GM12801 (cell line): ENCODE data around the gene NEURL1.

Experiments used
- TF ChIP-seq, protein P1 (sequence below): IDR thresholded peaks from one replicate; pipeline ENCODE4 v1.5.1; 2011; ENCODE audit warnings: control low read depth; ENCODE audit not compliant: insufficient read length; ENCODE audit errors: extremely low read depth

Gene NEURL1

DNA sequence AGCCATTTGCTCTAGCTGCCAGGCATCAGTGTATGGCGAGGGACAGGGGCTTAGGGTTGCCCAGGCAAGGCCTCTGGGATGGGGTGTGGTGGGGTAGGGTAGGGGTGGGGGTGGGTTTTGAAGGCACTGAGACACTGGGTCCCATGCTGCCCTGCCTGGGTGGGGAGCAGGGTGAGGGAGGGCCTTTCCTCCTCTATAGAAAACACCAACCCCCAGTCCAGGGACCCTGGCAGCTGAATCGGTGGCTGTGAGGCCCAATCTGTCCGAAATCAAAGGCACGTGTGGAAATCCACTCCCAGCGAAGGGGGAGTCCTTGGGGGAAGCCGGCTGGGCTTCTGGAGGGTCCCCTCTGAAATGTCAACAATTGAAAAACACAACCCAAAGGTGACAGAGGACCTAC, 106.4 kb downstream of the NEURL1 start:
- TF ChIP-seq, protein P1, sequence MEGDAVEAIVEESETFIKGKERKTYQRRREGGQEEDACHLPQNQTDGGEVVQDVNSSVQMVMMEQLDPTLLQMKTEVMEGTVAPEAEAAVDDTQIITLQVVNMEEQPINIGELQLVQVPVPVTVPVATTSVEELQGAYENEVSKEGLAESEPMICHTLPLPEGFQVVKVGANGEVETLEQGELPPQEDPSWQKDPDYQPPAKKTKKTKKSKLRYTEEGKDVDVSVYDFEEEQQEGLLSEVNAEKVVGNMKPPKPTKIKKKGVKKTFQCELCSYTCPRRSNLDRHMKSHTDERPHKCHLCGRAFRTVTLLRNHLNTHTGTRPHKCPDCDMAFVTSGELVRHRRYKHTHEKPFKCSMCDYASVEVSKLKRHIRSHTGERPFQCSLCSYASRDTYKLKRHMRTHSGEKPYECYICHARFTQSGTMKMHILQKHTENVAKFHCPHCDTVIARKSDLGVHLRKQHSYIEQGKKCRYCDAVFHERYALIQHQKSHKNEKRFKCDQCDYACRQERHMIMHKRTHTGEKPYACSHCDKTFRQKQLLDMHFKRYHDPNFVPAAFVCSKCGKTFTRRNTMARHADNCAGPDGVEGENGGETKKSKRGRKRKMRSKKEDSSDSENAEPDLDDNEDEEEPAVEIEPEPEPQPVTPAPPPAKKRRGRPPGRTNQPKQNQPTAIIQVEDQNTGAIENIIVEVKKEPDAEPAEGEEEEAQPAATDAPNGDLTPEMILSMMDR, result no peak

DNA sequence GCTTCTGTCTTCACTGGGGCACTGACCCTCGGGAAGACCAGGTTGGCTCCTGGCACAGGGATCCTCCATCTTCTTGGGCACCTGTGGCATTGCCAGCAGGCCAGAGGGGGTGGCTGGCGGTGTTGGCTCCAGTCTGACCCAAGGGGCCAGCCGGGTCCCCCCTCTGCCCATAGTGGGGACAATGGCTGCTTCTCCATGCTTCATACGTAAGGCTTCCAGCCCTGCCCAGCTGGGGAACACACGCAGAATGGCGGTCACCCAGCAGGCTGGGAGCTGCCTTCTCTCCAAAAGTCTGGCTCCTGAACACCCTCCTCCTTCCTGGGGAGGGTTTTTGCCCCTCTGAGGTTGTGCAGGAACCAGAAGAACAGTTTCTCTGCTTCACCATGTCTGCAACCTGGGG, 106.8 kb downstream of the NEURL1 start:
- TF ChIP-seq, protein P1, result no peak

DNA sequence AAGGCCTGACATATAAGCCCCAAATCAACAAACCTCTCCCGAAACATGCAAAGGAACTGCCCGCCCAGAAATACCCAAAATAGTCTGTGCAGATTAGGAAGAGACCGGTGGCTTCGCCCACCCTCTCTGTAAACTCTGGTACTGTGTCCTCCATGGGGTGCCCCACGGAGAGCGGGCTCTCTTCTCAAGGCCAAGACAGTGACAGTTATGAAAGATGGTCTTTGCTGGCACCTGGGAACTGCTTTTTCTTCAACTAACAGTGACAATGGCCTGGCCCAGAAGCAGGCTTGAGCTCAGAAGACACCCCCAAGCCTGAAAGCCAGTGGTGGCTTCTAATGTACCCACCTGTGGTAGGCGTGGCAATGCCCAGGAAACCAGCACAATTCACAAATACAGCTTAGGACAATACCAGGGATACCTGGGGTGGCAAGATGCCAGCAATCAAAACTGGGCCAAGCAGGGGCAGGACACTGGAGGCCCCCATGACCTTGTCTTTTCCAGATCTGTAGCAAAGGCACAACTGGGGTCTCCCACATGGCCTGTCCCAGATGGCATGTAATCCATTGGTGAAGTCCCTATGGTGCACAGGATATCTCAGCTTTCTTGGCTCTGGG, 107.6 kb downstream of the NEURL1 start:
- TF ChIP-seq, protein P1, result no peak

DNA sequence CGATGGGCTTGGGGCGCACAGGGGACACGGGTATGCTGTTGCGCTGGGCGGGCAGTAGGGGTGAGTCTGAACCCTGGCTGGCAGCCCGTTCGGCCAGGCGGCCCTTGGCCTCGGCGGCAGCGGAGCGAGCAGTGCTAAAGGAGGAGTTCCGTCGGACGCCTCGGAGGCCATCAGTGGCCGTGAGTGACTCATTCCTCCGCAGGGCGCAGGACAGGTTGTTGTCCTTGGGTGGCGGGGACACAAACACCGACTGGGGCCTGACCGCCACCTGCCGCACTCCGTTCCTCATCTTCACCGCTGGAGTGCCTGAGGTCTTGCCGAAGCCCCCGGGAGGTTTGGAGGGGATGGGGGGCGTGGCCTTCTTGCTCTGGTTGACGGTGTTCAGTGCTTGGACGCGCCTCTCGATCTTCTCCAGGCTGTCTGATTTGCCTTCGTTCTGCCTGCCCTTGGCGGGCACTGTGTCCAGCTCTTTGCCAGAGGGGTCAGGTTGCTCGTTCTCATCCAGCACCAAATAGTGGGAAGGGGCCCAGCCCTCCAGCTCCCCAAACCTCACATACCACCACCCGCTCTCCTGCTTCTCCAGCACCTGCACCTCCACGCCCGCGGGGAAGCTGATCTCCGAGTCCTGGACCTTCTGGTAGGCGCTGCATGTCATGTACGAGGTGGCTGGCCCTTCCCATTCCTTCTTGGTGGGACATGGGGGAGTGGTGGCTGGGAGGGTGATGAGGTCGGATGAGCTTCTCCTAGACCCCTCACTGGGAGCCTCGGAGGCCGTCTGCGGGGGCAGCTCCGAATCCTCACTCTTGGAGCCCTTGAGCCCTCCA, 108.7 kb downstream of the NEURL1 start:
- TF ChIP-seq, protein P1, result no peak

DNA sequence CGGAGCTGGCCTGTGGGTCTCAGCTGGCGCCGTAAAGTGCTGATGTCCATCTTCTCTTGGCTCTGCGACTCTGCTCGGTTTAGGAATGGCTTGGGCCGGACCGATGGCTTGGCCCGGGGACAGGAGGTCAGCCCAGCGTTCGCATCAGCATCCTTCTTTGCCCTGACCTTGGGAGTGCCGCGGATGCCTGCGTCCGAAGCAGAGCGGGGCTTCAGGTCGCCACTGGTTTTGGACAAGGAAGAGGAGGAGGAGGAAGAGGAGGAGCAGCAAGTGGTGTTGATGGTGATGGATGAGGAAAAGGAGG, 109.3 kb downstream of the NEURL1 start:
- TF ChIP-seq, protein P1, result no peak

DNA sequence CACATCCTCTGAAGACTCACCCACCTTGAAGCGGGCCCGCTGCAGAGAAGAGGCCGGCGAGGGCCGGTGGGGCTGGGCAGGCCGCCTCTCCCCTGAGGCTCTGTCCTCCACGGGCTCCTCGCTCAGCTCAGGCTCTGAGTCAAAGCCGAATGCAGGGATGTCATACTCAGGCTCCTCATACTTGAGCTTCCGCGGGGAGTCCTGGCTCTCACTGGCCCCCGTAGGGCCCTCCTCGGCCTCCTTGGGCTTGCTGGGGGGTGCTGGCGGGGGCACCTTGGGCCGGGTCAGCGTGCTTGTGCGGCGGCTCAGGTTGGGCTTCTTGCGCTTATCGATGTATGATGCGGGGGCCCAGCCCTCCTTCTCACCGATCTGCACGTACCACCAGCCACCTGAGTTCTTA, 109.9 kb downstream of the NEURL1 start:
- TF ChIP-seq, protein P1, result no peak

DNA sequence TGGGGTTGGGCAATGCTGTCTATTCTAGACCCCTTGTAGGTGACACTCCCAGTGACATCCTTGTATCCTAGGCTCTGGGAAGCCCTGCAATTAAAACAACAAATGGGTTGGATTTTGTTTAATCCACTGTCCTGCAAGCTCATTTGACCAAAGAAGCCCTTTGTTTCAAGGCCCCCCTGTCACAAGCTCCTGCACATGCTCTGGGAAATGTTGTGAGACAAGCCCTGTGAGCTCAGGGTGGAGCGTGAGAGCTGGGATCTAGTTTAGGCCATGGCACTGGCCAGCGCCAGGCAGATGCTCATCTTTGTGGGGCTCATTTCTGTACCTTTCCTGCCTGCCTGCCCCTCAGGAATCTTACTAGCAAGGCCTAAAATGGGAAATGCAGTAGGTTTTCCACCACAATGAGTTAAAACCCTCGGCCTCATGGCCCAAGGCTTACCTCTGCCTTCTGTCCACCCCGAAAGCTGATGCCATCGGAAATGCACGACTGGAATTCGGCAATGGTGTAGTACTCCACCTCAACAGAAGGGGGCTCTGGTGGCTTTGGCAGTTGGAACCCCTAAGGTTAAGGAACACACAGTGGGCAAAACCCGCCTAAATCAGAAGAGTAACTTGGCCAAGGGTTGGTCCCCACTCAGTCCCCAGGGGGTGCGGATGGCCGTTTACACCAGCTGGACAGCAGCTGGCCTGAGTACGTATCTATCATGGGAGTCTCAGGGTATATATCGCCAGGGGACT, 112.0 kb downstream of the NEURL1 start:
- TF ChIP-seq, protein P1, result no peak
